H1 (cell line): ENCODE measurements around the gene C1orf74. TPM values are rescaled to one million over a fixed set of nuclear protein-coding genes. Genes with fewer than 3 reads are reported as not detected.

Source experiments
- CTCF ChIA-PET: fragments of 300-600 bp; sonication (Branson Sonifier 250); formaldehyde crosslinking; loops from one replicate; lab custom pipeline; 2021; ENCODE audit not compliant: partially characterized antibody; lab: Charles Lee
- POLR2A ChIA-PET: fragments of 300-600 bp; sonication (Branson Sonifier 250); formaldehyde crosslinking; loops from one replicate; lab custom pipeline; 2021; ENCODE audit warnings: inconsistent platforms; ENCODE audit not compliant: partially characterized antibody; lab: Charles Lee
- DNase-seq, 2 experiments: peaks; one replicate each; pipeline versions ENCODE4 v3.0.0 to v3.0.0-alpha.2; 2010 to 2022; ENCODE audit warnings: low spot score in 2 of 2, low read depth in 1 of 2, mixed read lengths in 1 of 2
- FAIRE-seq: peaks from 2 replicates; lab custom pipeline; 2011; peaks lifted over from hg19 to GRCh38; lab: Jason Lieb, UNC
- H2AFZ ChIP-seq: 2 replicates; pipeline ENCODE4 v1.8.1; 2012; ENCODE audit warnings: low read length, inconsistent platforms
- H2AK5ac ChIP-seq: 2 replicates; pipeline ENCODE4 v1.6.1; 2013; ENCODE audit warnings: low read depth, low read length
- H2BK120ac ChIP-seq: replicated peaks from 2 replicates; pipeline ENCODE3; 2013; ENCODE audit warnings: low read depth, low read length, inconsistent platforms
- H2BK12ac ChIP-seq: 2 replicates; pipeline ENCODE4 v1.6.1; 2013; ENCODE audit warnings: low read depth, low read length
- H2BK15ac ChIP-seq: 2 replicates; pipeline ENCODE4 v1.6.1; 2013; ENCODE audit warnings: low read length
- H2BK20ac ChIP-seq: 2 replicates; pipeline ENCODE4 v1.6.1; 2013; ENCODE audit warnings: low read length
- H2BK5ac ChIP-seq: 2 replicates; pipeline ENCODE4 v1.6.1; 2013; ENCODE audit warnings: low read depth, low read length
- H3K14ac ChIP-seq: 2 replicates; pipeline ENCODE4 v1.6.1; 2013; ENCODE audit warnings: inconsistent platforms; ENCODE audit not compliant: insufficient read length
- H3K18ac ChIP-seq: 2 replicates; pipeline ENCODE4 v1.6.1; 2013; ENCODE audit warnings: low read length; ENCODE audit errors: extremely low read depth
- H3K23ac ChIP-seq: 2 replicates; pipeline ENCODE4 v1.6.1; 2013; ENCODE audit warnings: inconsistent platforms; ENCODE audit not compliant: insufficient read length
- H3K23me2 ChIP-seq: 2 replicates; pipeline ENCODE4 v1.6.1; 2013; ENCODE audit warnings: low read depth, low read length
- H3K27ac ChIP-seq: 2 replicates; pipeline ENCODE4 v1.6.1; 2011; ENCODE audit warnings: low read depth, low read length, inconsistent platforms
- H3K27me3 ChIP-seq, 4 experiments: replicated peaks in 1 of 4; 1 replicate in 1 of 4; 2 replicates in 3 of 4; pipeline versions ENCODE4 v1.6.1 to v1.8.1; 2011 to 2013; ENCODE audit warnings: low read length in 3 of 4, mild to moderate bottlenecking in 3 of 4, inconsistent platforms in 2 of 4, mixed read lengths in 2 of 4, moderate library complexity in 1 of 4; ENCODE audit not compliant: control insufficient read depth in 3 of 4, insufficient read depth in 3 of 4; ENCODE audit errors: extremely low read depth in 1 of 4
- H3K36me3 ChIP-seq, 4 experiments: 2 replicates each; pipeline versions ENCODE4 v1.6.1 to v1.8.1; 2011 to 2013; ENCODE audit warnings: mild to moderate bottlenecking in 4 of 4, low read length in 3 of 4, moderate library complexity in 2 of 4, control low read depth in 1 of 4, inconsistent platforms in 1 of 4; ENCODE audit not compliant: insufficient read depth in 4 of 4, control insufficient read depth in 2 of 4
- H3K4ac ChIP-seq: replicated peaks from 2 replicates; pipeline ENCODE3; 2013; ENCODE audit warnings: low read length, low read depth, mixed read lengths, inconsistent platforms; ENCODE audit not compliant: insufficient read length
- H3K4me1 ChIP-seq, 4 experiments: replicated peaks in 1 of 4; 1 replicate in 1 of 4; 2 replicates in 3 of 4; pipeline versions ENCODE4 v1.6.1 to v1.8.1; 2011 to 2013; ENCODE audit warnings: low read length in 3 of 4, inconsistent platforms in 2 of 4, mixed read lengths in 1 of 4; ENCODE audit not compliant: insufficient read depth in 4 of 4, control insufficient read depth in 3 of 4
- H3K4me2 ChIP-seq, 2 experiments: 2 replicates each; pipeline versions ENCODE4 v1.6.1 to v1.8.1; 2011 to 2013; ENCODE audit warnings: low read depth in 2 of 2, low read length in 2 of 2, control low read depth in 1 of 2, inconsistent platforms in 1 of 2, mild to moderate bottlenecking in 1 of 2; ENCODE audit not compliant: insufficient read depth in 1 of 2
- H3K4me3 ChIP-seq, 4 experiments: fragments of 200-600, 300-600 bp in 1 of 4; sonication (generic), shearing (Covaris generic), sonication (Bioruptor Twin) in 1 of 4; 2 replicates each; pipeline versions ENCODE4 v1.5.1 to v1.8.1; 2011 to 2016; ENCODE audit warnings: low read length in 4 of 4, low read depth in 3 of 4, control low read depth in 2 of 4, inconsistent platforms in 2 of 4, mild to moderate bottlenecking in 2 of 4, mixed read lengths in 1 of 4, moderate library complexity in 1 of 4; ENCODE audit not compliant: insufficient read depth in 2 of 4; ENCODE audit errors: extremely low read depth in 1 of 4
- H3K56ac ChIP-seq: replicated peaks from 2 replicates; pipeline ENCODE3; 2013; ENCODE audit warnings: low read depth, mild to moderate bottlenecking, mixed read lengths, low read length, inconsistent platforms; ENCODE audit not compliant: insufficient read length
- H3K79me1 ChIP-seq: 2 replicates; pipeline ENCODE4 v1.6.1; 2013; ENCODE audit warnings: low read depth, low read length, control low read depth
- H3K79me2 ChIP-seq, 2 experiments: 2 replicates each; pipeline versions ENCODE4 v1.6.1 to v1.8.1; 2012 to 2013; ENCODE audit warnings: low read length in 2 of 2, mild to moderate bottlenecking in 2 of 2, inconsistent platforms in 1 of 2; ENCODE audit not compliant: insufficient read depth in 2 of 2, control insufficient read depth in 1 of 2
- H3K9ac ChIP-seq, 4 experiments: replicated peaks in 1 of 4; 1 replicate in 1 of 4; 2 replicates in 3 of 4; pipeline versions ENCODE4 v1.6.1 to v1.8.1; 2011 to 2013; ENCODE audit warnings: low read depth in 3 of 4, low read length in 3 of 4, control low read depth in 2 of 4, mild to moderate bottlenecking in 2 of 4, moderate library complexity in 2 of 4, inconsistent platforms in 1 of 4; ENCODE audit errors: extremely low read depth in 1 of 4
- H3K9me3 ChIP-seq, 2 experiments: 2 replicates each; pipeline versions ENCODE4 v1.6.1 to v1.8.1; 2012 to 2013; ENCODE audit warnings: mild to moderate bottlenecking in 2 of 2, moderate library complexity in 2 of 2, control low read depth in 1 of 2, inconsistent platforms in 1 of 2, low read depth in 1 of 2, low read length in 1 of 2, mixed read lengths in 1 of 2; ENCODE audit not compliant: insufficient read depth in 2 of 2
- H4K20me1 ChIP-seq, 2 experiments: replicated peaks in 1 of 2; 2 replicates each; pipeline versions ENCODE3 to v1.8.1; 2011 to 2013; ENCODE audit warnings: inconsistent platforms in 2 of 2, low read length in 2 of 2, mild to moderate bottlenecking in 1 of 2; ENCODE audit not compliant: insufficient read depth in 2 of 2, control insufficient read depth in 1 of 2
- H4K5ac ChIP-seq: 2 replicates; pipeline ENCODE4 v1.6.1; 2013; ENCODE audit warnings: low read length, low read depth, mixed read lengths, inconsistent platforms; ENCODE audit not compliant: insufficient read length
- H4K8ac ChIP-seq: 2 replicates; pipeline ENCODE4 v1.8.0; 2013; ENCODE audit warnings: mild to moderate bottlenecking, moderate library complexity, low read length, inconsistent platforms; ENCODE audit not compliant: insufficient read depth; ENCODE audit errors: extremely low read depth
- H4K91ac ChIP-seq: replicated peaks from 2 replicates; pipeline ENCODE3; 2013; ENCODE audit warnings: low read length, mixed read lengths, inconsistent platforms; ENCODE audit not compliant: insufficient read length
- ATF2 ChIP-seq: IDR thresholded peaks from 2 replicates; pipeline ENCODE4 v1.6.1; 2012; ENCODE audit warnings: low read length, inconsistent platforms
- ATF3 ChIP-seq: IDR thresholded peaks from 2 replicates; pipeline ENCODE4 v1.6.1; 2011; ENCODE audit warnings: low read depth, mild to moderate bottlenecking, low read length; ENCODE audit not compliant: insufficient read depth
- BACH1 ChIP-seq: IDR thresholded peaks from 2 replicates; pipeline ENCODE4 v1.6.1; 2012; ENCODE audit warnings: low read length, improper control_type of control experiment
- CBX8 ChIP-seq: fragments of 300-800, 300-1000 bp; sonication (generic); IDR thresholded peaks from 2 replicates; pipeline ENCODE4 v1.7.1; 2016; ENCODE audit warnings: low read depth, low read length, borderline replicate concordance
- CHD2 ChIP-seq: IDR thresholded peaks from 2 replicates; pipeline ENCODE4 v1.6.1; 2012; ENCODE audit warnings: low read length, improper control_type of control experiment
- CREB1 ChIP-seq: IDR thresholded peaks from 2 replicates; pipeline ENCODE4 v1.6.1; 2012; ENCODE audit warnings: inconsistent platforms
- CTBP2 ChIP-seq: IDR thresholded peaks from 2 replicates; pipeline ENCODE4 v1.7.0; 2011; ENCODE audit warnings: borderline replicate concordance, mild to moderate bottlenecking, moderate library complexity, mixed read lengths, low read length; ENCODE audit not compliant: insufficient read depth, insufficient read length
- GABPA ChIP-seq: IDR thresholded peaks from 2 replicates; pipeline ENCODE4 v1.6.1; 2011; ENCODE audit warnings: mild to moderate bottlenecking, low read length, moderate library complexity, borderline replicate concordance; ENCODE audit not compliant: insufficient read depth
- HDAC2 ChIP-seq, 2 experiments: fragments of 300-600 bp in 1 of 2; sonication (generic) in 1 of 2; IDR thresholded peaks; 2 replicates each; pipeline ENCODE4 v1.6.1; 2011 to 2012; ENCODE audit warnings: low read depth in 2 of 2, low read length in 2 of 2, mild to moderate bottlenecking in 2 of 2, moderate library complexity in 2 of 2, borderline replicate concordance in 1 of 2, inconsistent platforms in 1 of 2
- RFX5 ChIP-seq: IDR thresholded peaks from 2 replicates; pipeline ENCODE4 v1.6.1; 2011; ENCODE audit warnings: low read depth, low read length, improper control_type of control experiment, borderline replicate concordance
- SIX5 ChIP-seq: IDR thresholded peaks from 2 replicates; pipeline ENCODE4 v1.6.1; 2011; ENCODE audit warnings: mild to moderate bottlenecking, low read depth, low read length
- TBP ChIP-seq: IDR thresholded peaks from 2 replicates; pipeline ENCODE4 v1.6.1; 2011; ENCODE audit warnings: low read depth, low read length, improper control_type of control experiment
- WGBS, 2 experiments: shearing (Covaris generic) in 1 of 2; methylation state at CpG; one replicate each; pipeline versions ENCODE4 v1.1.6 to v1.1.7; 2013 to 2015; ENCODE audit warnings: low lambda C conversion rate in 2 of 2, mixed read lengths in 2 of 2, inconsistent platforms in 1 of 2, low coverage in 1 of 2, missing lambda C conversion rate in 1 of 2; ENCODE audit not compliant: insufficient replicate concordance in 2 of 2, insufficient coverage in 1 of 2, insufficient read length in 1 of 2; ENCODE audit errors: extremely low coverage in 1 of 2, missing lambda C conversion rate in 1 of 2; 5-methylcytosine and 5-hydroxymethylcytosine counted together
- polyA plus RNA-seq, 7 experiments: library from polyadenylated mRNA; depleted of rRNA in 3 of 7; stranded (reverse) in 5 of 7; unstranded in 2 of 7; fragments of >200 nt in 5 of 7; fragments of 200-250 nt in 2 of 7; gene quantifications; 1 replicate in 5 of 7; 2 replicates in 1 of 7; 4 replicates in 1 of 7; pipeline versions ENCODE4 v1.2.1 to v1.2.3, GENCODE V29; 2011 to 2013; ENCODE audit warnings: missing spikeins in 2 of 7, mixed read lengths in 2 of 7
- total RNA-seq: library from RNA; stranded (reverse); fragmentation: NEBNext Ultra II Directional; extraction: Animal tissue kit (Norgen Biotek cat#: 25700); gene quantifications from 2 replicates; pipeline ENCODE4 v1.2.1, GENCODE V29; 2021

Gene C1orf74
- total and polyA plus RNA-seq, 2 of the 8 experiments (the other 6 are each of a cell fraction or from before 2014, with no cell fraction given) = 3.1 to 3.9 TPM

DNA sequence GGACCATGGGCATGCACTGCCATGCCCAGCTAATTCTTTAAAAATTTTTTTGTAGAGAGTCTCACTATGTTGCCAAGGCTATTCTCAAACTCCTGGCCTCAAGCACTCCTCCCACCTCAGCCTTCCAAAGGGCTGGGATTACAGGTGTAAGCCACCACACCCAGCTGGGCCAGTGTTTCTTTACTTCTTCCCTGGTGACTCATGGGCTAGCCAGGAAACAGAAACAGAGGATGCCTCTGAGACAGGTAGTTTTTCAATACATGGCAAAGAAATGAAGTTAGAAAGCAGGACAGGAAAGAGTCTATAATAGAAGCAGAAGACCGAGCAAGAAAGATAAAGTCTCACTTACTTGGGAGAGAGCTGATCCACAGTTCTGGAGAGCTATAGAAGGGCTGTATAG, 7.6 kb upstream of the C1orf74 start:
- FAIRE-seq (no peak), DNase-seq (no peak)
- no peak overlapping the region for H3K18ac ChIP-seq
- H4K91ac ChIP-seq = no peak overlapping the region
- H3K56ac ChIP-seq = no peak overlapping the region
- peaks cover 1% of the 10 kb centered on the region; the same call in 1 of the 2 replicates for H3K23me2 ChIP-seq
- H3K27me3 ChIP-seq = no peaks in the 10 kb centered on the region
- H3K4me1 ChIP-seq = no peaks in the 10 kb centered on the region
- no peak overlapping the region for H3K14ac ChIP-seq
- H4K5ac ChIP-seq = no peak overlapping the region
- no peak overlapping the region for H3K9ac ChIP-seq
- no peak overlapping the region for H3K27ac ChIP-seq
- no peak overlapping the region for H4K8ac ChIP-seq
- no peak overlapping the region for H2AK5ac ChIP-seq
- H3K79me2 ChIP-seq = no peaks in the 10 kb centered on the region
- H3K23ac ChIP-seq = no peak overlapping the region
- no peak overlapping the region for H3K4me2 ChIP-seq
- no peak overlapping the region for H2AFZ ChIP-seq
- H2BK5ac ChIP-seq = no peak overlapping the region
- CTCF ChIA-PET = interaction anchor here (2.4 to 2.8 kb wide), 2 partner anchors 13 to 31 kb away, joined by 7 to 13 read pairs; partner anchors contain the start of gene IRF6
- H3K36me3 ChIP-seq = peaks cover 2 to 13% (median 5%) of the 10 kb centered on the region in 4 experiments; a peak in 7 of 8 replicates
- no peak overlapping the region for H2BK120ac ChIP-seq
- H3K9me3 ChIP-seq = no peaks in the 10 kb centered on the region
- H3K79me1 ChIP-seq = no peaks in the 10 kb centered on the region; the same call in 1 of the 2 replicates
- WGBS, 2 experiments = 95% methylated on average over 1 of the region's 1 CpG; no CpG with 5 or more reads in 1 of the 2 experiments
- no peak overlapping the region for H3K4ac ChIP-seq
- H2BK12ac ChIP-seq = no peak overlapping the region
- no peak overlapping the region for H2BK20ac ChIP-seq
- POLR2A ChIA-PET = no interaction called here
- H4K20me1 ChIP-seq = no peaks in the 10 kb centered on the region
- no peak overlapping the region for H3K4me3 ChIP-seq
- no peak overlapping the region for H2BK15ac ChIP-seq
- TF ChIP-seq SIX5 (no peak), RFX5 (no peak), GABPA (no peak), ATF2 (no peak), CTBP2 (no peak), BACH1 (no peak), HDAC2 (IDR thresholded peaks at IDR 0.05; ENCODE audit: borderline replicate concordance in 1 of 2, low read depth in 2 of 2, low read length in 2 of 2) (no peak), CBX8 (no peak), ATF3 (no peak), CREB1 (no peak), TBP (no peak), CHD2 (no peak)
